Measurements from ENCODE around the gene SOX8.

SOX8 gene

GRCh38 chr16:981695-982144, at the start of gene SOX8:
Gene SOX8 (plus strand): TSS chr16:981770. CDS start chr16:981923, 153 bp downstream.
- peak within 1 kb of the TSS; percentile 23; the same call in 1 of the 2 replicates for H3K4me2 ChIP-seq (ENCODE audit: low read length)
- no peaks in the 10 kb centered on the region for H3K36me3 ChIP-seq (ENCODE audit: insufficient read depth, low read length)
- H3K9me2 ChIP-seq (ENCODE audit: low read depth, low read length), result no peaks in the 10 kb centered on the region
- no peaks in the 10 kb centered on the region for H3K27me3 ChIP-seq (ENCODE audit: insufficient read depth, low read length)
- H3K79me2 ChIP-seq (ENCODE audit: insufficient read depth, low read length), result no peaks in the 10 kb centered on the region
- H4K20me1 ChIP-seq (ENCODE audit: insufficient read depth, low read length), result no peaks in the 10 kb centered on the region
- no peak within 1 kb of the TSS for H3K27ac ChIP-seq (ENCODE audit: low read depth, low read length, poor library complexity, severe bottlenecking)
- H3K9me3 ChIP-seq (ENCODE audit: low read length), result no peaks in the 10 kb centered on the region
- TF ChIP-seq CTCF (IDR thresholded peaks at IDR 0.05; ENCODE audit: low read length) (no peak), EZH2 (IDR thresholded peaks at IDR 0.05; ENCODE audit: borderline replicate concordance, low read length) (no peak)
- no peaks in the 10 kb centered on the region for H3K4me1 ChIP-seq (ENCODE audit: insufficient read depth, low read length, severe bottlenecking)
- no peak within 1 kb of the TSS for H2AFZ ChIP-seq (ENCODE audit: low read length)
- H3F3A ChIP-seq (ENCODE audit: insufficient read depth, low read length), result no peaks in the 10 kb centered on the region
- H3K4me3 ChIP-seq (ENCODE audit: low read depth, low read length, poor library complexity, severe bottlenecking), result peak within 1 kb of the TSS; percentile 29
- H3K9ac ChIP-seq (ENCODE audit: low read length), result no peak within 1 kb of the TSS

- TF ChIP-seq EZH2 (IDR thresholded peaks at IDR 0.05; ENCODE audit: borderline replicate concordance, low read length) (no peak), CTCF (IDR thresholded peaks at IDR 0.05; ENCODE audit: low read length) (no peak)
- Histone ChIP-seq H2AFZ (ENCODE audit: low read length) (no peak overlapping the region), H3K36me3 (ENCODE audit: insufficient read depth, low read length) (no peaks in the 10 kb centered on the region), H3K9ac (ENCODE audit: low read length) (no peak overlapping the region), H3K9me3 (ENCODE audit: low read length) (no peaks in the 10 kb centered on the region), H3K4me3 (ENCODE audit: low read depth, low read length, poor library complexity, severe bottlenecking) (no peak overlapping the region), H3F3A (ENCODE audit: insufficient read depth, low read length) (no peaks in the 10 kb centered on the region), H3K27ac (ENCODE audit: low read depth, low read length, poor library complexity, severe bottlenecking) (no peak overlapping the region), H3K4me2 (ENCODE audit: low read length) (no peak overlapping the region), H3K9me2 (ENCODE audit: low read depth, low read length) (no peaks in the 10 kb centered on the region), H3K4me1 (ENCODE audit: insufficient read depth, low read length, severe bottlenecking) (no peaks in the 10 kb centered on the region), H3K27me3 (ENCODE audit: insufficient read depth, low read length) (no peaks in the 10 kb centered on the region), H3K79me2 (ENCODE audit: insufficient read depth, low read length) (no peaks in the 10 kb centered on the region), H4K20me1 (ENCODE audit: insufficient read depth, low read length) (no peaks in the 10 kb centered on the region)
These were observed 48.7 kb upstream of the SOX8 start for GRCh38 chr16:932831-933330.

DNA sequence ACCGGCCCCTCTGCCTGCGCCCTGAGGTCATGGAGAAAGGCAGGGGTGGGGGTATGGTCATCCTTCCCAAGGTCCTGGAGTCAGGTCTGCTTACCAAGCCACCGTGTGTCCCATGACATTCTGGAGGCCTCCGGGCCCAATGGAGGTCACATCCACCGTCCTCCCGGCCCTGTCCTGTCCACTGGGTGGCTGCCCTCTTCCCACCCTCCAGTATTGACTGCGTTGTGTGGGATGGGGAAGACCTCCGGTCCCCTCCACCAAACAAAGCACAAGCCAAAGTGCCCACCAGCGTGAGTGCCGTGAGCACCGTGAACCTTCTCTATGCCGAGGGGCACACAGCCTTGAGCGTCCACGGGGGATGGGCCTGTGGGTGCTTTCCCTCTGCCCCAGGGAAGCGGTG, 48.0 kb upstream of the SOX8 start:
- no peaks in the 10 kb centered on the region for H3K79me2 ChIP-seq (ENCODE audit: insufficient read depth, low read length)
- H2AFZ ChIP-seq (ENCODE audit: low read length), result no peak overlapping the region
- TF ChIP-seq EZH2 (IDR thresholded peaks at IDR 0.05; ENCODE audit: borderline replicate concordance, low read length) (no peak), CTCF (IDR thresholded peaks at IDR 0.05; ENCODE audit: low read length) (no peak)
- no peaks in the 10 kb centered on the region for H3K9me2 ChIP-seq (ENCODE audit: low read depth, low read length)
- H3K4me3 ChIP-seq (ENCODE audit: low read depth, low read length, poor library complexity, severe bottlenecking), result no peak overlapping the region
- H3K36me3 ChIP-seq (ENCODE audit: insufficient read depth, low read length), result no peaks in the 10 kb centered on the region
- H3K27ac ChIP-seq (ENCODE audit: low read depth, low read length, poor library complexity, severe bottlenecking), result no peak overlapping the region
- H3K9ac ChIP-seq (ENCODE audit: low read length), result no peak overlapping the region
- no peaks in the 10 kb centered on the region for H3K4me1 ChIP-seq (ENCODE audit: insufficient read depth, low read length, severe bottlenecking)
- no peaks in the 10 kb centered on the region for H3K27me3 ChIP-seq (ENCODE audit: insufficient read depth, low read length)
- H4K20me1 ChIP-seq (ENCODE audit: insufficient read depth, low read length), result no peaks in the 10 kb centered on the region
- no peak overlapping the region for H3K4me2 ChIP-seq (ENCODE audit: low read length)
- no peaks in the 10 kb centered on the region for H3K9me3 ChIP-seq (ENCODE audit: low read length)
- H3F3A ChIP-seq (ENCODE audit: insufficient read depth, low read length), result no peaks in the 10 kb centered on the region
